SK-N-SH (cell line): Measurements from ENCODE around the gene TNFAIP8L1. TPM values are rescaled to one million over a fixed set of nuclear protein-coding genes. Genes with fewer than 3 reads are reported as not detected.
"Not testable (repeated sequence)": the region's sequence is repeated elsewhere in the genome, so short reads cannot be mapped to it uniquely, and the experiment has no call there.

Source experiments
- CTCF ChIA-PET: fragments of 300-600, 350-600 bp; formaldehyde crosslinking; extraction: SDS; loops from one replicate; lab custom pipeline; 2021; lab: Yijun Ruan, JAX
- POLR2A ChIA-PET: fragments of 350-600 bp; sonication (Branson Sonifier 250); formaldehyde crosslinking; extraction: SDS; loops from one replicate; lab custom pipeline; 2020; ENCODE audit warnings: antibody characterized with exemption, inconsistent platforms; lab: Yijun Ruan, JAX
- DNase-seq: peaks from one replicate; pipeline ENCODE4 v3.0.0; 2012
- H2AFZ ChIP-seq: fragments of 200-600 bp; sonication (generic); 2 replicates; pipeline ENCODE4 v1.8.1; 2016; ENCODE audit warnings: antibody characterized with exemption, mild to moderate bottlenecking, low read depth
- H3F3A ChIP-seq: fragments of 200-600 bp; sonication (generic); replicated peaks from 2 replicates; pipeline ENCODE3; 2016; ENCODE audit warnings: antibody characterized with exemption, mild to moderate bottlenecking; ENCODE audit not compliant: insufficient read depth
- H3K27ac ChIP-seq, 2 experiments: fragments of 200-500 bp in 1 of 2; fragments of 200-600 bp in 1 of 2; sonication (Bioruptor generic) in 1 of 2; sonication (generic), shearing (Covaris generic) in 1 of 2; 2 replicates each; pipeline versions ENCODE4 v1.5.1 to v1.6.1; 2014 to 2016; ENCODE audit warnings: low read depth in 2 of 2, inconsistent platforms in 1 of 2, low read length in 1 of 2, mild to moderate bottlenecking in 1 of 2, mixed read lengths in 1 of 2
- H3K27me3 ChIP-seq: fragments of 200-600 bp; sonication (generic), shearing (Covaris generic); 2 replicates; pipeline ENCODE4 v1.6.1; 2016; ENCODE audit warnings: mixed run types; ENCODE audit not compliant: insufficient read depth
- H3K36me3 ChIP-seq, 2 experiments: fragments of 200-500 bp in 1 of 2; fragments of 200-600 bp in 1 of 2; sonication (Bioruptor generic) in 1 of 2; sonication (generic) in 1 of 2; replicated peaks in 1 of 2; 2 replicates each; pipeline versions ENCODE3 to v1.5.1; 2014 to 2016; ENCODE audit warnings: low read length in 1 of 2, mild to moderate bottlenecking in 1 of 2; ENCODE audit not compliant: insufficient read depth in 2 of 2, control insufficient read depth in 1 of 2
- H3K4me1 ChIP-seq, 2 experiments: fragments of 200-500 bp in 1 of 2; fragments of 200-600 bp in 1 of 2; sonication (Bioruptor generic) in 1 of 2; sonication (generic), shearing (Covaris generic) in 1 of 2; 2 replicates each; pipeline versions ENCODE4 v1.5.1 to v1.6.1; 2014 to 2016; ENCODE audit warnings: low read depth in 1 of 2, low read length in 1 of 2, mixed run types in 1 of 2; ENCODE audit not compliant: insufficient read depth in 2 of 2, control insufficient read depth in 1 of 2
- H3K4me2 ChIP-seq: fragments of 200-600 bp; sonication (generic), shearing (Covaris generic); 2 replicates; pipeline ENCODE4 v1.6.1; 2017; ENCODE audit warnings: mixed run types
- H3K4me3 ChIP-seq, 2 experiments: fragments of 200-500 bp in 1 of 2; fragments of 200-600 bp in 1 of 2; sonication (Bioruptor generic) in 1 of 2; sonication (generic), shearing (Covaris generic) in 1 of 2; 2 replicates each; pipeline versions ENCODE4 v1.5.1 to v1.8.1; 2014 to 2016; ENCODE audit warnings: low read depth in 2 of 2, inconsistent platforms in 1 of 2, low read length in 1 of 2, mild to moderate bottlenecking in 1 of 2, mixed read lengths in 1 of 2, moderate library complexity in 1 of 2
- H3K79me2 ChIP-seq: fragments of 200-600 bp; sonication (generic); 2 replicates; pipeline ENCODE4 v1.8.1; 2017; ENCODE audit warnings: mild to moderate bottlenecking; ENCODE audit not compliant: insufficient read depth
- H3K9ac ChIP-seq: fragments of 200-600 bp; sonication (generic); 2 replicates; pipeline ENCODE4 v1.6.1; 2017; ENCODE audit warnings: mixed run types
- H3K9me2 ChIP-seq: fragments of 200-600 bp; sonication (generic); 2 replicates; pipeline ENCODE4 v1.6.1; 2017; ENCODE audit warnings: mixed run types
- H3K9me3 ChIP-seq: fragments of 200-600 bp; sonication (generic); 2 replicates; pipeline ENCODE4 v1.6.1; 2017; ENCODE audit warnings: mixed run types, mild to moderate bottlenecking, moderate library complexity
- H4K20me1 ChIP-seq: fragments of 200-600 bp; sonication (generic); 2 replicates; pipeline ENCODE4 v1.6.1; 2017; ENCODE audit warnings: mild to moderate bottlenecking, mixed run types; ENCODE audit not compliant: insufficient read depth
- FOSL2 ChIP-seq: IDR thresholded peaks from 2 replicates; pipeline ENCODE4 v1.4.0; 2012; ENCODE audit warnings: low read depth, mild to moderate bottlenecking, moderate library complexity, borderline replicate concordance
- IRF3 ChIP-seq: fragments of 150-350 bp; IDR thresholded peaks from 2 replicates; pipeline ENCODE4 v1.6.1; 2016; ENCODE audit warnings: mild to moderate bottlenecking, low read depth, low read length
- MXI1 ChIP-seq: IDR thresholded peaks from 2 replicates; pipeline ENCODE4 v1.6.1; 2012; ENCODE audit warnings: mild to moderate bottlenecking, low read depth, low read length, improper control_type of control experiment
- NFIC ChIP-seq: IDR thresholded peaks from 2 replicates; pipeline ENCODE4 v1.4.0; 2012; ENCODE audit warnings: borderline replicate concordance
- RAD21 ChIP-seq: IDR thresholded peaks from 2 replicates; pipeline ENCODE4 v1.6.1; 2012; ENCODE audit warnings: mild to moderate bottlenecking, low read length
- RXRA ChIP-seq: IDR thresholded peaks from 2 replicates; pipeline ENCODE4 v1.4.0; 2012; ENCODE audit warnings: low read depth, mild to moderate bottlenecking, borderline replicate concordance
- SMC3 ChIP-seq: IDR thresholded peaks from 2 replicates; pipeline ENCODE4 v1.6.1; 2012; ENCODE audit warnings: low read depth, low read length, improper control_type of control experiment
- TAF1 ChIP-seq: IDR thresholded peaks from 2 replicates; pipeline ENCODE4 v1.6.1; 2012; ENCODE audit warnings: low read depth, mild to moderate bottlenecking, low read length, moderate library complexity, borderline replicate concordance
- TCF12 ChIP-seq: IDR thresholded peaks from 2 replicates; pipeline ENCODE4 v1.4.0; 2012
- USF1 ChIP-seq: IDR thresholded peaks from 2 replicates; pipeline ENCODE4 v1.4.0; 2012; ENCODE audit warnings: low read depth, borderline replicate concordance
- WGBS: methylation state at CpG from one replicate; pipeline ENCODE4 v1.1.6; 2017; ENCODE audit warnings: low lambda C conversion rate; 5-methylcytosine and 5-hydroxymethylcytosine counted together
- polyA plus RNA-seq, 3 experiments: library from polyadenylated mRNA; depleted of rRNA; stranded (reverse); fragments of >200 nt; gene quantifications; 2 replicates each; pipeline ENCODE4 v1.2.3, GENCODE V29; 2012
- TF ChIP-seq, protein P1 (sequence below): IDR thresholded peaks from 2 replicates; pipeline ENCODE4 v1.4.0; 2012; ENCODE audit warnings: low read depth
- TF ChIP-seq, protein P2 (sequence below): IDR thresholded peaks from 2 replicates; pipeline ENCODE4; 2012
- TF ChIP-seq, protein P3 (sequence below): IDR thresholded peaks from 2 replicates; pipeline ENCODE4 v1.4.0; 2012; ENCODE audit warnings: low read depth, borderline replicate concordance

TNFAIP8L1 gene
- polyA plus RNA-seq, 1 of the 3 experiments (the other 2 are of a cell fraction), result 6.4 TPM

DNA sequence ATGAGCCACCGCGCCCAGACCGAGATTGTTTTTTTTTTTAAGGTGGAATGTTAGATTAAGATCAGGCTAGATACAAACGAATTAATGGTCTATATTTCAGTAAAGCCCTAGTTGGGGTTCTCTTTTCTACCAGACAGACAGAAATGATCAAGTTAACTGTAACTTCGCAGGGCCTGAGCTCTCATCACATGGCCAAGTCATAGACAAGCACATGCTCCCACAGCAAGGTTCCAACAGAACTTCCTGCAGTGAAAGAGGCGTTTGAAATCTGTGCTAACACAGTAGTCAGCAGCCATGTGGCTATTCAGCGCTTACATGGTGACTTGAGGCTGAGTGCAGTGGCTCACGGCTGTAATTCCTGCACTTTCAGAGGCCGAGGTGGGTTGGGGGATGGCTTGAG lies 45.1 kb upstream of the TNFAIP8L1 start:
- no peak overlapping the region for H2AFZ ChIP-seq
- TF ChIP-seq, protein P1, sequence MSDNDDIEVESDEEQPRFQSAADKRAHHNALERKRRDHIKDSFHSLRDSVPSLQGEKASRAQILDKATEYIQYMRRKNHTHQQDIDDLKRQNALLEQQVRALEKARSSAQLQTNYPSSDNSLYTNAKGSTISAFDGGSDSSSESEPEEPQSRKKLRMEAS, result peak; percentile 73; the same call in 1 of the 2 replicates
- no peak for TF ChIP-seq RAD21
- TF ChIP-seq, all 33 proteins: peak for 1
- H4K20me1 ChIP-seq, result no peaks in the 10 kb centered on the region
- H3K9me3 ChIP-seq, result no peaks in the 10 kb centered on the region
- H3K9me2 ChIP-seq, result no peaks in the 10 kb centered on the region
- H3K79me2 ChIP-seq, result no peaks in the 10 kb centered on the region
- POLR2A ChIA-PET, result interaction anchor here (0.5 kb wide), 1 partner anchor 13 kb away, joined by 3 read pairs; no protein-coding TSS in a partner anchor
- no peaks in the 10 kb centered on the region for H3K36me3 ChIP-seq
- no peak overlapping the region for H3K4me3 ChIP-seq
- 33% methylated on average over 8 of the region's 9 CpGs for WGBS
- no peak overlapping the region for H3K4me2 ChIP-seq
- CTCF ChIA-PET, result interaction anchor here (0.8 to 9.9 kb wide), 7 partner anchors 9 to 69 kb away, joined by 3 to 93 read pairs (median 8); partner anchors contain the start of gene PLIN5
- H3K4me1 ChIP-seq, result peaks cover 0 to 3% of the 10 kb centered on the region in 2 experiments; a peak in 1 of 4 replicates
- H3K27me3 ChIP-seq, result peaks cover 41% of the 10 kb centered on the region; the same call in 1 of the 2 replicates
- peaks cover 3% of the 10 kb centered on the region for H3F3A ChIP-seq
- no peak overlapping the region for H3K9ac ChIP-seq
- DNase-seq, result no peak
- H3K27ac ChIP-seq, result no peak overlapping the region

DNA sequence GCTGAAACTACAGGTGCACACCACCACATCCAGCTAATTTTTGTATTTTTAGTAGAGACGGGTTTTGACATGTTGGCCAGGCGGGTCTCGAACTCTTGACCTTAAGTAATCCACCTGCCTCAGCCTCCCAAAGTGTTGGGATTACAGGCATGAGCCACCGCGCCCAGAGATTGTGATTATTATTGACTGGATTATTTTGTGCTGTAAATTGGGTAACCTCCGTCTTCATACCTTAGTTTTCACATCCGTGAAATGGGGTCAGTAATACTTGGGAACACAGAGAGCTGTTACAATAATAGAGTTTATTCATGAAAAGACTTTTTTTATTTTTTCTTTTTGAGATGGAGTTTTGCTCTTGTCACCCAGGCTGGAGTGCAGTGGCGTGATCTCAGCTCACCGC lies 44.2 kb upstream of the TNFAIP8L1 start:
- H3K79me2 ChIP-seq, DNase-seq, H3K4me3 ChIP-seq, H3K9me3 ChIP-seq, H3K4me2 ChIP-seq, H3K9me2 ChIP-seq, H3K4me1 ChIP-seq, H2AFZ ChIP-seq, H3K36me3 ChIP-seq, POLR2A ChIA-PET, H3F3A ChIP-seq, H3K27ac ChIP-seq, H3K9ac ChIP-seq, H4K20me1 ChIP-seq: not testable (repeated sequence)
- CTCF ChIA-PET, result interaction anchor here (0.8 to 9.9 kb wide), 6 partner anchors 10 to 42 kb away, joined by 4 to 93 read pairs (median 16); no protein-coding TSS in a partner anchor
- H3K27me3 ChIP-seq, result peaks cover 41% of the 10 kb centered on the region; the same call in 1 of the 2 replicates
- 80% methylated on average over 9 of the region's 9 CpGs for WGBS

- H3F3A ChIP-seq, result peaks cover 3% of the 10 kb centered on the region
- no peak overlapping the region for H3K4me2 ChIP-seq
- H3K27ac ChIP-seq, result no peak overlapping the region
- TF ChIP-seq RAD21, result no peak
- no peak for TF ChIP-seq SMC3
- TF ChIP-seq, protein P2, sequence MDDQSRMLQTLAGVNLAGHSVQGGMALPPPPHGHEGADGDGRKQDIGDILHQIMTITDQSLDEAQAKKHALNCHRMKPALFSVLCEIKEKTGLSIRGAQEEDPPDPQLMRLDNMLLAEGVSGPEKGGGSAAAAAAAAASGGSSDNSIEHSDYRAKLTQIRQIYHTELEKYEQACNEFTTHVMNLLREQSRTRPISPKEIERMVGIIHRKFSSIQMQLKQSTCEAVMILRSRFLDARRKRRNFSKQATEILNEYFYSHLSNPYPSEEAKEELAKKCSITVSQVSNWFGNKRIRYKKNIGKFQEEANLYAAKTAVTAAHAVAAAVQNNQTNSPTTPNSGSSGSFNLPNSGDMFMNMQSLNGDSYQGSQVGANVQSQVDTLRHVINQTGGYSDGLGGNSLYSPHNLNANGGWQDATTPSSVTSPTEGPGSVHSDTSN, result no peak
- no peak for TF ChIP-seq MXI1
- TF ChIP-seq FOSL2, result no peak
- TF ChIP-seq USF1, result no peak
- no peak for TF ChIP-seq RXRA
- TF ChIP-seq, protein P3, sequence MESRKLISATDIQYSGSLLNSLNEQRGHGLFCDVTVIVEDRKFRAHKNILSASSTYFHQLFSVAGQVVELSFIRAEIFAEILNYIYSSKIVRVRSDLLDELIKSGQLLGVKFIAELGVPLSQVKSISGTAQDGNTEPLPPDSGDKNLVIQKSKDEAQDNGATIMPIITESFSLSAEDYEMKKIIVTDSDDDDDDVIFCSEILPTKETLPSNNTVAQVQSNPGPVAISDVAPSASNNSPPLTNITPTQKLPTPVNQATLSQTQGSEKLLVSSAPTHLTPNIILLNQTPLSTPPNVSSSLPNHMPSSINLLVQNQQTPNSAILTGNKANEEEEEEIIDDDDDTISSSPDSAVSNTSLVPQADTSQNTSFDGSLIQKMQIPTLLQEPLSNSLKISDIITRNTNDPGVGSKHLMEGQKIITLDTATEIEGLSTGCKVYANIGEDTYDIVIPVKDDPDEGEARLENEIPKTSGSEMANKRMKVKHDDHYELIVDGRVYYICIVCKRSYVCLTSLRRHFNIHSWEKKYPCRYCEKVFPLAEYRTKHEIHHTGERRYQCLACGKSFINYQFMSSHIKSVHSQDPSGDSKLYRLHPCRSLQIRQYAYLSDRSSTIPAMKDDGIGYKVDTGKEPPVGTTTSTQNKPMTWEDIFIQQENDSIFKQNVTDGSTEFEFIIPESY, result no peak
- no peak for TF ChIP-seq TAF1
- no peak for TF ChIP-seq IRF3
- TF ChIP-seq NFIC, result no peak
- TF ChIP-seq TCF12, result no peak
- TF ChIP-seq, all 33 proteins: peak for 0
- Histone ChIP-seq H3K27me3 (peaks cover 35% of the 10 kb centered on the region; the same call in 1 of the 2 replicates), H2AFZ (no peak overlapping the region), H4K20me1 (no peaks in the 10 kb centered on the region), H3K9me2 (no peaks in the 10 kb centered on the region), H3K9me3 (no peaks in the 10 kb centered on the region), H3K79me2 (no peaks in the 10 kb centered on the region), H3K4me3 (no peak overlapping the region), H3K36me3 (no peaks in the 10 kb centered on the region), H3K4me1 (peaks cover 0 to 3% of the 10 kb centered on the region in 2 experiments; a peak in 1 of 4 replicates), H3K9ac (no peak overlapping the region)
- ChIA-PET POLR2A (interaction anchor here (1.3 kb wide), 1 partner anchor 11 kb away, joined by 3 read pairs; no protein-coding TSS in a partner anchor), CTCF (interaction anchor here (0.7 to 9.9 kb wide), 8 partner anchors 10 to 41 kb away, joined by 3 to 93 read pairs (median 5); no protein-coding TSS in a partner anchor)
- WGBS, result 34% methylated on average over 12 of the region's 21 CpGs
- DNase-seq, result no peak
Observed at GRCh38 chr19:4596033-4596904, 43.0 kb upstream of the TNFAIP8L1 start.
